ENCODE data around the gene RNF214. TPM values are rescaled to one million over a fixed set of nuclear protein-coding genes. Genes with fewer than 3 reads are reported as not detected.

Gene RNF214
- total and polyA plus RNA-seq, 2 of the 13 experiments (the other 11 are each of a cell fraction or from before 2014, with no cell fraction given): 10.7 to 12.6 TPM

DNA sequence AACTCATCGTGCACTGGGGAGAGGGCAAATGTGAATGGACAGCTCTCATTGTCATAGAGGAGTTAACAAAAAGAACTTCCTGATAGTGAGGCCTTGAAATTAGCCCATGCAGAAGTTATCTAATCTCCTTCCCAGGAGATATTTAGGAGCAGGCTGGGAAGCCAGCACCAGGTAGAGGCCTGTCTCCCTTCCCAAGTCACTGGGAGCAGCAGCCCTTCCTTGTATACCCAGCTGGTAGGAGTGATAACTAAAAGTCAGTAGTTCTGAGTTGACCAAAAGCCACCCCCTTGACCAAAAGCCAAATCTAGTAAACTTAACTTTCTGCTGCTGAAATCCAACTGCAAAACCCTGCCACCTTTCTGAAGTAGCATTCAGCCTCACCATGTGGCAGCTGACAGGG, 57.3 kb downstream of the RNF214 start:
- H3K27me3 ChIP-seq (ENCODE audit: control insufficient read depth in 1 of 2, insufficient read depth in 2 of 2, low read length in 2 of 2): no peaks in the 10 kb centered on the region
- TF ChIP-seq PPARG (CRISPR knock-in tag; conservative IDR thresholded peaks at IDR 0.05) (no peak), ZXDC (CRISPR knock-in tag; IDR thresholded peaks at IDR 0.05) (no peak), ZNF557 (CRISPR knock-in tag; IDR thresholded peaks at IDR 0.05) (no peak), ZNF510 (CRISPR knock-in tag; IDR thresholded peaks at IDR 0.05; ENCODE audit: low read depth) (no peak), ZNF614 (CRISPR knock-in tag; IDR thresholded peaks at IDR 0.05; ENCODE audit: borderline replicate concordance) (no peak), ZNF264 (CRISPR knock-in tag; IDR thresholded peaks at IDR 0.05) (no peak), ZNF350 (CRISPR knock-in tag; IDR thresholded peaks at IDR 0.05; ENCODE audit: borderline replicate concordance, low read depth) (no peak), AGO1 (IDR thresholded peaks at IDR 0.05; ENCODE audit: low read depth, low read length, poor library complexity, severe bottlenecking) (no peak)
- TF ChIP-seq, protein P1, sequence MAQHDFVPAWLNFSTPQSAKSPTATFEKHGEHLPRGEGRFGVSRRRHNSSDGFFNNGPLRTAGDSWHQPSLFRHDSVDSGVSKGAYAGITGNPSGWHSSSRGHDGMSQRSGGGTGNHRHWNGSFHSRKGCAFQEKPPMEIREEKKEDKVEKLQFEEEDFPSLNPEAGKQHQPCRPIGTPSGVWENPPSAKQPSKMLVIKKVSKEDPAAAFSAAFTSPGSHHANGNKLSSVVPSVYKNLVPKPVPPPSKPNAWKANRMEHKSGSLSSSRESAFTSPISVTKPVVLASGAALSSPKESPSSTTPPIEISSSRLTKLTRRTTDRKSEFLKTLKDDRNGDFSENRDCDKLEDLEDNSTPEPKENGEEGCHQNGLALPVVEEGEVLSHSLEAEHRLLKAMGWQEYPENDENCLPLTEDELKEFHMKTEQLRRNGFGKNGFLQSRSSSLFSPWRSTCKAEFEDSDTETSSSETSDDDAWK (CRISPR knock-in tag; IDR thresholded peaks at IDR 0.05): no peak
- ATAC-seq (no peak), FAIRE-seq (no peak), DNase-seq (ENCODE audit: low spot score) (no peak)
- in situ Hi-C loops (cut with HindIII; ENCODE audit: extremely low pct_ligation_motif_present, low pct_unique_long_range_greater_than_20kb) (no loop called here), intact Hi-C loops (cut with micrococcal nuclease; ENCODE audit: unreplicated experiment) (no loop called here)
- ChIA-PET POLR2A (interaction anchor here (2.1 kb wide), 1 partner anchor 10 kb away, joined by 7 read pairs; no protein-coding TSS in a partner anchor), CTCF (ENCODE audit: low intra/inter-chr PET ratio, low total read pairs) (no interaction called here)
- H3K4me2 ChIP-seq (ENCODE audit: low read depth, low read length): no peak overlapping the region
- H3K79me2 ChIP-seq (ENCODE audit: insufficient read depth, low read length): no peaks in the 10 kb centered on the region
- 90% methylated on average over 1 of the region's 1 CpG for WGBS (ENCODE audit: low lambda C conversion rate)
- H3K4me3 ChIP-seq (replicated peaks in 1 of 3; ENCODE audit: insufficient read depth in 1 of 3, low read depth in 2 of 3, low read length in 3 of 3): no peak overlapping the region
- no peak overlapping the region for H3K27ac ChIP-seq (ENCODE audit: extremely low read length, insufficient read depth, low read length)
- H3K9me3 ChIP-seq (ENCODE audit: low read length): no peaks in the 10 kb centered on the region
- no peak overlapping the region for H3K9ac ChIP-seq (ENCODE audit: insufficient read depth, low read depth, low read length)
- no TSS peak for BruUV-seq (replicated peaks)
- no peaks in the 10 kb centered on the region for H4K20me1 ChIP-seq (ENCODE audit: insufficient read depth, low read length)
- H3K4me1 ChIP-seq (ENCODE audit: insufficient read depth, low read length): no peaks in the 10 kb centered on the region
- no peak overlapping the region for H2AFZ ChIP-seq (ENCODE audit: low read length)
- H3K36me3 ChIP-seq (replicated peaks in 1 of 2; ENCODE audit: control insufficient read depth in 1 of 2, insufficient read depth in 2 of 2, low read length in 2 of 2): peaks cover 8 to 45% of the 10 kb centered on the region in 2 experiments; a peak in 4 of 5 replicates

All from HepG2 (cell line).